WTC11 (cell line): Measurements from ENCODE around the gene TCEA2. TPM values are rescaled to one million over a fixed set of nuclear protein-coding genes. Genes with fewer than 3 reads are reported as not detected.
A peak's percentile ranks its signal among the peaks of the same experiment; 100 is the strongest.

ENCODE experiments used
- ATAC-seq: fragments of 200-7000 bp; cut with Tn5 transposase; 2 replicates; pipeline ENCODE4 v1.10.0; 2021; ENCODE audit warnings: mild to moderate bottlenecking, moderate library complexity
- CTCF ChIA-PET: fragments of 300-600 bp; sonication (Branson Sonifier 250); formaldehyde crosslinking; loops from one replicate; lab custom pipeline; 2021; ENCODE audit warnings: antibody characterized with exemption; lab: Charles Lee
- POLR2A ChIA-PET: fragments of 350-600 bp; sonication (Branson Sonifier 250); formaldehyde crosslinking; loops from one replicate; lab custom pipeline; 2021; ENCODE audit warnings: antibody characterized with exemption; lab: Charles Lee
- DNase-seq: peaks from one replicate; pipeline ENCODE4 v3.0.0; 2021; ENCODE audit warnings: low spot score
- H3K27ac Mint-ChIP-seq: 2 replicates; pipeline ENCODE4 v1.8.0; 2021; ENCODE audit warnings: mixed read lengths
- H3K27me3 Mint-ChIP-seq: 2 replicates; pipeline ENCODE4 v1.8.0; 2021; ENCODE audit warnings: low read depth, mild to moderate bottlenecking, moderate library complexity, mixed read lengths
- H3K36me3 Mint-ChIP-seq: 2 replicates; pipeline ENCODE4 v1.8.0; 2021; ENCODE audit warnings: mixed read lengths
- H3K4me1 Mint-ChIP-seq: 2 replicates; pipeline ENCODE4 v1.8.0; 2022; ENCODE audit warnings: mixed read lengths
- H3K4me3 Mint-ChIP-seq: 2 replicates; pipeline ENCODE4 v1.8.0; 2021; ENCODE audit warnings: mild to moderate bottlenecking, moderate library complexity, mixed read lengths
- H3K9me3 Mint-ChIP-seq: 2 replicates; pipeline ENCODE4 v1.8.0; 2021; ENCODE audit warnings: mixed read lengths
- CBFB ChIP-seq: sonication (generic); formaldehyde crosslinking; IDR thresholded peaks from 2 replicates; pipeline ENCODE4 v1.8.1; 2022; ENCODE audit warnings: mild to moderate bottlenecking, low read depth, missing genetic modification reagents
- CREB1 ChIP-seq: sonication (generic); formaldehyde crosslinking; IDR thresholded peaks from 2 replicates; pipeline ENCODE4 v1.8.0; 2023; ENCODE audit warnings: mild to moderate bottlenecking, missing genetic modification reagents
- GABPB1 ChIP-seq: sonication (generic); formaldehyde crosslinking; IDR thresholded peaks from 2 replicates; pipeline ENCODE4 v1.8.1; 2023; ENCODE audit warnings: mild to moderate bottlenecking, missing genetic modification reagents
- GRHL2 ChIP-seq: fragments of 250-450 bp; sonication (Bioruptor Pico); IDR thresholded peaks from 2 replicates; pipeline ENCODE4 v1.8.0; 2022; ENCODE audit warnings: mild to moderate bottlenecking, moderate library complexity; ENCODE audit not compliant: insufficient replicate concordance, severe bottlenecking
- HMGA2 ChIP-seq: fragments of 250-450 bp; sonication (Bioruptor Pico); IDR thresholded peaks from 2 replicates; pipeline ENCODE4 v1.4.0; 2021; ENCODE audit warnings: mild to moderate bottlenecking, moderate library complexity
- IRF2 ChIP-seq: sonication (generic); formaldehyde crosslinking; IDR thresholded peaks from 2 replicates; pipeline ENCODE4 v1.8.0; 2022; ENCODE audit warnings: low read depth, missing genetic modification reagents, borderline replicate concordance
- NR1H2 ChIP-seq: sonication (generic); formaldehyde crosslinking; IDR thresholded peaks from 2 replicates; pipeline ENCODE4 v1.9.0; 2021; ENCODE audit warnings: mild to moderate bottlenecking, moderate library complexity, missing genetic modification reagents
- NR2C2 ChIP-seq: sonication (generic); formaldehyde crosslinking; IDR thresholded peaks from 2 replicates; pipeline ENCODE4 v1.8.0; 2022; ENCODE audit warnings: mild to moderate bottlenecking, missing genetic modification reagents
- RELA ChIP-seq: sonication (generic); formaldehyde crosslinking; IDR thresholded peaks from 2 replicates; pipeline ENCODE4 v1.8.1; 2022; ENCODE audit warnings: missing genetic modification reagents, mild to moderate bottlenecking, borderline replicate concordance
- SP1 ChIP-seq: sonication (generic); formaldehyde crosslinking; conservative IDR thresholded peaks from 2 replicates; pipeline ENCODE4 v1.8.1; 2022; ENCODE audit warnings: missing genetic modification reagents
- TCF7 ChIP-seq: sonication (generic); formaldehyde crosslinking; IDR thresholded peaks from 2 replicates; pipeline ENCODE4 v1.8.0; 2022; ENCODE audit warnings: mild to moderate bottlenecking, low read depth, missing genetic modification reagents, moderate library complexity
- TP53 ChIP-seq: sonication (generic); formaldehyde crosslinking; IDR thresholded peaks from 2 replicates; pipeline ENCODE4 v1.8.1; 2023; ENCODE audit warnings: mild to moderate bottlenecking, missing genetic modification reagents
- ZNF219 ChIP-seq: sonication (generic); formaldehyde crosslinking; IDR thresholded peaks from 2 replicates; pipeline ENCODE4 v1.8.0; 2023; ENCODE audit warnings: missing genetic modification reagents, mild to moderate bottlenecking, borderline replicate concordance
- ZNF232 ChIP-seq: sonication (generic); formaldehyde crosslinking; IDR thresholded peaks from 2 replicates; pipeline ENCODE4 v1.8.0; 2022; ENCODE audit warnings: mild to moderate bottlenecking, missing genetic modification reagents
- total RNA-seq: library from RNA; stranded (reverse); gene quantifications from 3 replicates; pipeline ENCODE4 v1.2.3, GENCODE V29; 2021
- TF ChIP-seq, protein P1 (sequence below): sonication (generic); formaldehyde crosslinking; IDR thresholded peaks from 2 replicates; pipeline ENCODE4 v1.8.0; 2022; ENCODE audit warnings: mild to moderate bottlenecking, missing genetic modification reagents
- TF ChIP-seq, protein P2 (sequence below): sonication (generic); formaldehyde crosslinking; IDR thresholded peaks from 2 replicates; pipeline ENCODE4 v1.8.0; 2023; ENCODE audit warnings: missing genetic modification reagents, mild to moderate bottlenecking, borderline replicate concordance
- TF ChIP-seq, protein P3 (sequence below): sonication (generic); formaldehyde crosslinking; IDR thresholded peaks from 2 replicates; pipeline ENCODE4 v1.8.0; 2023; ENCODE audit warnings: missing genetic modification reagents
- TF ChIP-seq, protein P4 (sequence below): sonication (generic); formaldehyde crosslinking; IDR thresholded peaks from 2 replicates; pipeline ENCODE4 v1.8.1; 2022; ENCODE audit warnings: mild to moderate bottlenecking, moderate library complexity, missing genetic modification reagents
- TF ChIP-seq, protein P5 (sequence below): sonication (generic); formaldehyde crosslinking; IDR thresholded peaks from 2 replicates; pipeline ENCODE4 v1.8.0; 2022; ENCODE audit warnings: mild to moderate bottlenecking, missing genetic modification reagents
- TF ChIP-seq, protein P6 (sequence below): sonication (generic); formaldehyde crosslinking; IDR thresholded peaks from 2 replicates; pipeline ENCODE4 v1.8.0; 2023; ENCODE audit warnings: mild to moderate bottlenecking, missing genetic modification reagents
- TF ChIP-seq, protein P7 (sequence below): fragments of 250-450 bp; sonication (Bioruptor Pico); IDR thresholded peaks from 2 replicates; pipeline ENCODE4 v1.9.0; 2021; ENCODE audit warnings: mild to moderate bottlenecking, borderline replicate concordance

The TCEA2 gene
- total RNA-seq, 1 experiment from 2014 or later: 55.8 TPM

DNA sequence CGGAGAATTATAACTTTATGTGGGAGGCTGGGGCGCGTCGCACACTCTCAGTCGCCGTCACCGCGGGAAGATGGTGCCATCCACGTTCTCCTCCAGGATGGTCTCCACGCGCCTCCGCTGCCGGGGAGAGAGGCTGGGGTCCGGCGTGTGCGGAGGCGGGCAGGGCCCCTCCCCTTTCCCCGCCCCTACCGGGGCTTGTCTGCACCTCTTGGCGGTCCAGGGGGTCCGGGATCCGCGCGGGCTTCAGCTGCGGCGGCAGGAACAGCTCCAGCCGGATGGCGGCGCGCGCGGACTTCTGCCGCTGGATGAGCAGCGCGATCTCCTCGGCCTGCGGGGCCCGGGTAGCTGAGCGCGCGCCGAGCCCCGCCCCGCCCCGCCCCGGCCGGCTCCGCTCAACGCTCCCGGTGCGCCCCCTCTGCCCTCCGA is 20.4 kb downstream of the TCEA2 start:
- ATAC-seq: peak; percentile 47
- H3K27me3 Mint-ChIP-seq: peaks cover 57% of the 10 kb centered on the region
- POLR2A ChIA-PET: interaction anchor here (1.0 kb wide), 1 partner anchor 37 kb away, joined by 3 read pairs; no protein-coding TSS in a partner anchor
- TF ChIP-seq, protein P1, sequence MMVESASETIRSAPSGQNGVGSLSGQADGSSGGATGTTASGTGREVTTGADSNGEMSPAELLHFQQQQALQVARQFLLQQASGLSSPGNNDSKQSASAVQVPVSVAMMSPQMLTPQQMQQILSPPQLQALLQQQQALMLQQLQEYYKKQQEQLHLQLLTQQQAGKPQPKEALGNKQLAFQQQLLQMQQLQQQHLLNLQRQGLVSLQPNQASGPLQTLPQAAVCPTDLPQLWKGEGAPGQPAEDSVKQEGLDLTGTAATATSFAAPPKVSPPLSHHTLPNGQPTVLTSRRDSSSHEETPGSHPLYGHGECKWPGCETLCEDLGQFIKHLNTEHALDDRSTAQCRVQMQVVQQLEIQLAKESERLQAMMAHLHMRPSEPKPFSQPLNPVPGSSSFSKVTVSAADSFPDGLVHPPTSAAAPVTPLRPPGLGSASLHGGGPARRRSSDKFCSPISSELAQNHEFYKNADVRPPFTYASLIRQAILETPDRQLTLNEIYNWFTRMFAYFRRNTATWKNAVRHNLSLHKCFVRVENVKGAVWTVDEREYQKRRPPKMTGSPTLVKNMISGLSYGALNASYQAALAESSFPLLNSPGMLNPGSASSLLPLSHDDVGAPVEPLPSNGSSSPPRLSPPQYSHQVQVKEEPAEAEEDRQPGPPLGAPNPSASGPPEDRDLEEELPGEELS: no peak
- TF ChIP-seq ZNF219 (CRISPR knock-in tag) (no peak), HMGA2 (CRISPR knock-in tag) (no peak), NR2C2 (CRISPR knock-in tag) (no peak), RELA (CRISPR knock-in tag) (0 out of 2 replicates have a peak, but pooled peaks have one; percentile 14), CBFB (CRISPR knock-in tag) (no peak), NR1H2 (no peak), TP53 (no peak), GABPB1 (0 out of 2 replicates have a peak, but pooled peaks have one; percentile 31), GRHL2 (CRISPR knock-in tag) (no peak), ZNF232 (no peak), IRF2 (no peak), SP1 (CRISPR knock-in tag) (0 out of 2 replicates have a peak, but pooled peaks have one; percentile 26), TCF7 (CRISPR knock-in tag) (no peak), CREB1 (CRISPR knock-in tag) (no peak)
- TF ChIP-seq, protein P2, sequence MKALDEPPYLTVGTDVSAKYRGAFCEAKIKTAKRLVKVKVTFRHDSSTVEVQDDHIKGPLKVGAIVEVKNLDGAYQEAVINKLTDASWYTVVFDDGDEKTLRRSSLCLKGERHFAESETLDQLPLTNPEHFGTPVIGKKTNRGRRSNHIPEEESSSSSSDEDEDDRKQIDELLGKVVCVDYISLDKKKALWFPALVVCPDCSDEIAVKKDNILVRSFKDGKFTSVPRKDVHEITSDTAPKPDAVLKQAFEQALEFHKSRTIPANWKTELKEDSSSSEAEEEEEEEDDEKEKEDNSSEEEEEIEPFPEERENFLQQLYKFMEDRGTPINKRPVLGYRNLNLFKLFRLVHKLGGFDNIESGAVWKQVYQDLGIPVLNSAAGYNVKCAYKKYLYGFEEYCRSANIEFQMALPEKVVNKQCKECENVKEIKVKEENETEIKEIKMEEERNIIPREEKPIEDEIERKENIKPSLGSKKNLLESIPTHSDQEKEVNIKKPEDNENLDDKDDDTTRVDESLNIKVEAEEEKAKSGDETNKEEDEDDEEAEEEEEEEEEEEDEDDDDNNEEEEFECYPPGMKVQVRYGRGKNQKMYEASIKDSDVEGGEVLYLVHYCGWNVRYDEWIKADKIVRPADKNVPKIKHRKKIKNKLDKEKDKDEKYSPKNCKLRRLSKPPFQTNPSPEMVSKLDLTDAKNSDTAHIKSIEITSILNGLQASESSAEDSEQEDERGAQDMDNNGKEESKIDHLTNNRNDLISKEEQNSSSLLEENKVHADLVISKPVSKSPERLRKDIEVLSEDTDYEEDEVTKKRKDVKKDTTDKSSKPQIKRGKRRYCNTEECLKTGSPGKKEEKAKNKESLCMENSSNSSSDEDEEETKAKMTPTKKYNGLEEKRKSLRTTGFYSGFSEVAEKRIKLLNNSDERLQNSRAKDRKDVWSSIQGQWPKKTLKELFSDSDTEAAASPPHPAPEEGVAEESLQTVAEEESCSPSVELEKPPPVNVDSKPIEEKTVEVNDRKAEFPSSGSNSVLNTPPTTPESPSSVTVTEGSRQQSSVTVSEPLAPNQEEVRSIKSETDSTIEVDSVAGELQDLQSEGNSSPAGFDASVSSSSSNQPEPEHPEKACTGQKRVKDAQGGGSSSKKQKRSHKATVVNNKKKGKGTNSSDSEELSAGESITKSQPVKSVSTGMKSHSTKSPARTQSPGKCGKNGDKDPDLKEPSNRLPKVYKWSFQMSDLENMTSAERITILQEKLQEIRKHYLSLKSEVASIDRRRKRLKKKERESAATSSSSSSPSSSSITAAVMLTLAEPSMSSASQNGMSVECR (CRISPR knock-in tag): no peak
- TF ChIP-seq, protein P3, sequence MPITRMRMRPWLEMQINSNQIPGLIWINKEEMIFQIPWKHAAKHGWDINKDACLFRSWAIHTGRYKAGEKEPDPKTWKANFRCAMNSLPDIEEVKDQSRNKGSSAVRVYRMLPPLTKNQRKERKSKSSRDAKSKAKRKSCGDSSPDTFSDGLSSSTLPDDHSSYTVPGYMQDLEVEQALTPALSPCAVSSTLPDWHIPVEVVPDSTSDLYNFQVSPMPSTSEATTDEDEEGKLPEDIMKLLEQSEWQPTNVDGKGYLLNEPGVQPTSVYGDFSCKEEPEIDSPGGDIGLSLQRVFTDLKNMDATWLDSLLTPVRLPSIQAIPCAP (CRISPR knock-in tag): no peak
- TF ChIP-seq, protein P4, sequence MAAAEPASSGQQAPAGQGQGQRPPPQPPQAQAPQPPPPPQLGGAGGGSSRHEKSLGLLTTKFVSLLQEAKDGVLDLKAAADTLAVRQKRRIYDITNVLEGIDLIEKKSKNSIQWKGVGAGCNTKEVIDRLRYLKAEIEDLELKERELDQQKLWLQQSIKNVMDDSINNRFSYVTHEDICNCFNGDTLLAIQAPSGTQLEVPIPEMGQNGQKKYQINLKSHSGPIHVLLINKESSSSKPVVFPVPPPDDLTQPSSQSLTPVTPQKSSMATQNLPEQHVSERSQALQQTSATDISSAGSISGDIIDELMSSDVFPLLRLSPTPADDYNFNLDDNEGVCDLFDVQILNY (CRISPR knock-in tag): peak; percentile 27; the same call in 1 of the 2 replicates
- TF ChIP-seq, protein P5, sequence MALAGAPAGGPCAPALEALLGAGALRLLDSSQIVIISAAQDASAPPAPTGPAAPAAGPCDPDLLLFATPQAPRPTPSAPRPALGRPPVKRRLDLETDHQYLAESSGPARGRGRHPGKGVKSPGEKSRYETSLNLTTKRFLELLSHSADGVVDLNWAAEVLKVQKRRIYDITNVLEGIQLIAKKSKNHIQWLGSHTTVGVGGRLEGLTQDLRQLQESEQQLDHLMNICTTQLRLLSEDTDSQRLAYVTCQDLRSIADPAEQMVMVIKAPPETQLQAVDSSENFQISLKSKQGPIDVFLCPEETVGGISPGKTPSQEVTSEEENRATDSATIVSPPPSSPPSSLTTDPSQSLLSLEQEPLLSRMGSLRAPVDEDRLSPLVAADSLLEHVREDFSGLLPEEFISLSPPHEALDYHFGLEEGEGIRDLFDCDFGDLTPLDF (CRISPR knock-in tag): no peak
- TF ChIP-seq, protein P6, sequence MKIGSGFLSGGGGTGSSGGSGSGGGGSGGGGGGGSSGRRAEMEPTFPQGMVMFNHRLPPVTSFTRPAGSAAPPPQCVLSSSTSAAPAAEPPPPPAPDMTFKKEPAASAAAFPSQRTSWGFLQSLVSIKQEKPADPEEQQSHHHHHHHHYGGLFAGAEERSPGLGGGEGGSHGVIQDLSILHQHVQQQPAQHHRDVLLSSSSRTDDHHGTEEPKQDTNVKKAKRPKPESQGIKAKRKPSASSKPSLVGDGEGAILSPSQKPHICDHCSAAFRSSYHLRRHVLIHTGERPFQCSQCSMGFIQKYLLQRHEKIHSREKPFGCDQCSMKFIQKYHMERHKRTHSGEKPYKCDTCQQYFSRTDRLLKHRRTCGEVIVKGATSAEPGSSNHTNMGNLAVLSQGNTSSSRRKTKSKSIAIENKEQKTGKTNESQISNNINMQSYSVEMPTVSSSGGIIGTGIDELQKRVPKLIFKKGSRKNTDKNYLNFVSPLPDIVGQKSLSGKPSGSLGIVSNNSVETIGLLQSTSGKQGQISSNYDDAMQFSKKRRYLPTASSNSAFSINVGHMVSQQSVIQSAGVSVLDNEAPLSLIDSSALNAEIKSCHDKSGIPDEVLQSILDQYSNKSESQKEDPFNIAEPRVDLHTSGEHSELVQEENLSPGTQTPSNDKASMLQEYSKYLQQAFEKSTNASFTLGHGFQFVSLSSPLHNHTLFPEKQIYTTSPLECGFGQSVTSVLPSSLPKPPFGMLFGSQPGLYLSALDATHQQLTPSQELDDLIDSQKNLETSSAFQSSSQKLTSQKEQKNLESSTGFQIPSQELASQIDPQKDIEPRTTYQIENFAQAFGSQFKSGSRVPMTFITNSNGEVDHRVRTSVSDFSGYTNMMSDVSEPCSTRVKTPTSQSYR (CRISPR knock-in tag): no peak
- TF ChIP-seq, protein P7, sequence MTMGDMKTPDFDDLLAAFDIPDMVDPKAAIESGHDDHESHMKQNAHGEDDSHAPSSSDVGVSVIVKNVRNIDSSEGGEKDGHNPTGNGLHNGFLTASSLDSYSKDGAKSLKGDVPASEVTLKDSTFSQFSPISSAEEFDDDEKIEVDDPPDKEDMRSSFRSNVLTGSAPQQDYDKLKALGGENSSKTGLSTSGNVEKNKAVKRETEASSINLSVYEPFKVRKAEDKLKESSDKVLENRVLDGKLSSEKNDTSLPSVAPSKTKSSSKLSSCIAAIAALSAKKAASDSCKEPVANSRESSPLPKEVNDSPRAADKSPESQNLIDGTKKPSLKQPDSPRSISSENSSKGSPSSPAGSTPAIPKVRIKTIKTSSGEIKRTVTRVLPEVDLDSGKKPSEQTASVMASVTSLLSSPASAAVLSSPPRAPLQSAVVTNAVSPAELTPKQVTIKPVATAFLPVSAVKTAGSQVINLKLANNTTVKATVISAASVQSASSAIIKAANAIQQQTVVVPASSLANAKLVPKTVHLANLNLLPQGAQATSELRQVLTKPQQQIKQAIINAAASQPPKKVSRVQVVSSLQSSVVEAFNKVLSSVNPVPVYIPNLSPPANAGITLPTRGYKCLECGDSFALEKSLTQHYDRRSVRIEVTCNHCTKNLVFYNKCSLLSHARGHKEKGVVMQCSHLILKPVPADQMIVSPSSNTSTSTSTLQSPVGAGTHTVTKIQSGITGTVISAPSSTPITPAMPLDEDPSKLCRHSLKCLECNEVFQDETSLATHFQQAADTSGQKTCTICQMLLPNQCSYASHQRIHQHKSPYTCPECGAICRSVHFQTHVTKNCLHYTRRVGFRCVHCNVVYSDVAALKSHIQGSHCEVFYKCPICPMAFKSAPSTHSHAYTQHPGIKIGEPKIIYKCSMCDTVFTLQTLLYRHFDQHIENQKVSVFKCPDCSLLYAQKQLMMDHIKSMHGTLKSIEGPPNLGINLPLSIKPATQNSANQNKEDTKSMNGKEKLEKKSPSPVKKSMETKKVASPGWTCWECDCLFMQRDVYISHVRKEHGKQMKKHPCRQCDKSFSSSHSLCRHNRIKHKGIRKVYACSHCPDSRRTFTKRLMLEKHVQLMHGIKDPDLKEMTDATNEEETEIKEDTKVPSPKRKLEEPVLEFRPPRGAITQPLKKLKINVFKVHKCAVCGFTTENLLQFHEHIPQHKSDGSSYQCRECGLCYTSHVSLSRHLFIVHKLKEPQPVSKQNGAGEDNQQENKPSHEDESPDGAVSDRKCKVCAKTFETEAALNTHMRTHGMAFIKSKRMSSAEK (CRISPR knock-in tag): no peak

More for the DNA sequence above, 20.4 kb downstream of the TCEA2 start:
- Mint-ChIP-seq H3K27ac (no peak overlapping the region), H3K4me3 (peak overlapping the region; percentile 63), H3K9me3 (0 out of 2 replicates have a peak, but pooled peaks cover 3% of the 10 kb centered on the region), H3K4me1 (peaks cover 29% of the 10 kb centered on the region), H3K36me3 (no peaks in the 10 kb centered on the region)
- DNase-seq: peak; percentile 82
- CTCF ChIA-PET: interaction anchor here (0.6 to 5.6 kb wide), 37 partner anchors 8 to 500 kb away, joined by 3 to 119 read pairs (median 5); partner anchors contain the start of genes C20orf204, PCMTD2, PRPF6 and SAMD10
